NCI-H82 (cell line): ENCODE data around the gene REN.

Experiments
- DNase-seq: peaks from one replicate; lab custom pipeline; 2025; lab: John Stamatoyannopoulos, UW

REN gene

GRCh38 chr1:204108312-204109141 lies 57.6 kb downstream of the REN start:
- DNase-seq, result no peak

DNA sequence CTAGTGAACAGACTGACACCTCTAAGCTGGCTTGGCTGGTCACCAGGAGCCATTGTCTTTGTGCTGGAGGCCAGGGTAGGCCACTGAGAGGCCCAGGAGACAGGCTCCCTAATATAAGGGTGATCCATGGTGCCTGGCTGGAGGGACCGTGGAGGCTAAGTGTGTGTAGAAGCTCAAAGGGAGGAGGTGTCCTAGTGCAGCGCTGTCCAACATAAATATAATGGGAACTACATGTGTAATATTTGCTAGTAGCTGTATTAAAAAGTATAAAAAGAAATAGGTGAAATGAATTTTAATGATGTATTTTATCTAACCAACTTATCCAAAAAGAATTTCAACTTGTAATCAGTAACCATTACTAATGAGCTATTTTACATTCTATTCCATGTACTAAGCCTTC lies 58.2 kb downstream of the REN start:
- DNase-seq, result no peak

- no peak for DNase-seq
Measured at GRCh38 chr1:204106825-204107224, 59.3 kb downstream of the REN start.

- DNase-seq, result no peak
Measured at GRCh38 chr1:204105131-204105515, 61.0 kb downstream of the REN start.
